Measurements from ENCODE around the gene HOXA10.

GRCh38 chr7:27186668-27187474, 12.8 kb upstream of the HOXA10 start:
- TF ChIP-seq POLR2AphosphoS5 (IDR thresholded peaks at IDR 0.05; ENCODE audit: low read depth, low read length) = no peak
- no peak for TF ChIP-seq SIN3A (IDR thresholded peaks at IDR 0.05; ENCODE audit: borderline replicate concordance, insufficient read depth, low read length)
- TF ChIP-seq TAF1 (IDR thresholded peaks at IDR 0.05; ENCODE audit: borderline replicate concordance, insufficient read depth, low read length) = no peak
